Keratinocyte (primary cell): ENCODE measurements around the gene NETO2. TPM values are rescaled to one million over a fixed set of nuclear protein-coding genes. Genes with fewer than 3 reads are reported as not detected.

ENCODE experiments used
- DNase-seq: peaks from one replicate; pipeline ENCODE4 v3.0.0-alpha.2; 2011; ENCODE audit warnings: low read depth, missing footprints, low spot score
- FAIRE-seq: peaks from 2 replicates; lab custom pipeline; 2011; peaks lifted over from hg19 to GRCh38; lab: Jason Lieb, UNC
- H2AFZ ChIP-seq: 2 replicates; pipeline ENCODE4 v1.6.0; 2012; ENCODE audit warnings: low read length, control low read depth, inconsistent platforms; ENCODE audit not compliant: control insufficient read depth
- H3K27ac ChIP-seq: 2 replicates; pipeline ENCODE4 v1.5.1; 2011; ENCODE audit warnings: low read length; ENCODE audit not compliant: control insufficient read depth, insufficient read depth
- H3K27me3 ChIP-seq: 3 replicates; pipeline ENCODE4 v1.6.0; 2011; ENCODE audit warnings: low read length; ENCODE audit not compliant: control insufficient read depth, insufficient read depth; ENCODE audit errors: extremely low read depth
- H3K36me3 ChIP-seq, 2 experiments: 2 replicates in 1 of 2; 3 replicates in 1 of 2; pipeline ENCODE4 v1.5.1; 2011; ENCODE audit warnings: low read length in 2 of 2, mild to moderate bottlenecking in 1 of 2; ENCODE audit not compliant: control insufficient read depth in 2 of 2, insufficient read depth in 2 of 2; ENCODE audit errors: extremely low read depth in 1 of 2
- H3K4me1 ChIP-seq: 3 replicates; pipeline ENCODE4 v1.5.1; 2011; ENCODE audit warnings: low read length; ENCODE audit not compliant: control insufficient read depth, insufficient read depth; ENCODE audit errors: extremely low read depth
- H3K4me2 ChIP-seq: 3 replicates; pipeline ENCODE4 v1.6.0; 2011; ENCODE audit warnings: low read depth, low read length; ENCODE audit not compliant: control insufficient read depth, insufficient read depth; ENCODE audit errors: extremely low read depth
- H3K4me3 ChIP-seq, 3 experiments: fragments of 200-600 bp in 1 of 3; sonication (generic) in 1 of 3; 2 replicates in 2 of 3; 3 replicates in 1 of 3; pipeline ENCODE4 v1.5.1; 2011 to 2016; ENCODE audit warnings: low read length in 3 of 3, mild to moderate bottlenecking in 3 of 3, control low read depth in 2 of 3, inconsistent platforms in 1 of 3, low read depth in 1 of 3, mixed read lengths in 1 of 3, mixed run types in 1 of 3, moderate library complexity in 1 of 3; ENCODE audit not compliant: control insufficient read depth in 2 of 3, insufficient read depth in 2 of 3; ENCODE audit errors: extremely low read depth in 1 of 3
- H3K79me2 ChIP-seq: 2 replicates; pipeline ENCODE4 v1.6.0; 2012; ENCODE audit warnings: low read length; ENCODE audit not compliant: control insufficient read depth, insufficient read depth
- H3K9ac ChIP-seq: 3 replicates; pipeline ENCODE4 v1.6.0; 2011; ENCODE audit warnings: low read length; ENCODE audit not compliant: control insufficient read depth, insufficient read depth; ENCODE audit errors: extremely low read depth
- H3K9me1 ChIP-seq: 3 replicates; pipeline ENCODE4 v1.6.0; 2011; ENCODE audit warnings: low read length; ENCODE audit not compliant: control insufficient read depth, insufficient read depth; ENCODE audit errors: extremely low read depth
- H3K9me3 ChIP-seq: 2 replicates; pipeline ENCODE4 v1.5.1; 2012; ENCODE audit warnings: low read depth, low read length; ENCODE audit not compliant: control insufficient read depth
- H4K20me1 ChIP-seq: 3 replicates; pipeline ENCODE4 v1.6.0; 2011; ENCODE audit warnings: low read length; ENCODE audit not compliant: control insufficient read depth, insufficient read depth; ENCODE audit errors: extremely low read depth
- CTCF ChIP-seq, 3 experiments: IDR thresholded peaks in 1 of 3; conservative IDR thresholded peaks in 1 of 3; optimal IDR thresholded peaks in 1 of 3; 2 replicates in 2 of 3; 3 replicates in 1 of 3; pipeline versions ENCODE3 to v1.5.1; 2011; ENCODE audit warnings: low read length in 3 of 3, mild to moderate bottlenecking in 3 of 3, moderate library complexity in 2 of 3, control low read depth in 1 of 3, inconsistent platforms in 1 of 3; ENCODE audit not compliant: insufficient read depth in 2 of 3; ENCODE audit errors: extremely low read depth in 1 of 3
- EZH2 ChIP-seq: IDR thresholded peaks from one replicate; pipeline ENCODE4 v1.6.1; 2012; ENCODE audit warnings: inconsistent platforms, mild to moderate bottlenecking, low read length, moderate library complexity
- dilution Hi-C: fragments of 300-500 bp; cut with MboI; formaldehyde crosslinking; loops from one replicate; pipeline ENCODE4 v1.7.0; 2020; ENCODE audit warnings: low sequenced_read_pairs; ENCODE audit not compliant: extremely low pct_ligation_motif_present
- polyA plus RNA-seq, 5 experiments: library from polyadenylated mRNA; depleted of rRNA in 3 of 5; stranded (reverse) in 3 of 5; stranded (forward) in 1 of 5; unstranded in 1 of 5; fragments of >200 nt; gene quantifications; 1 replicate in 1 of 5; 2 replicates in 3 of 5; 3 replicates in 1 of 5; pipeline versions ENCODE4 v1.2.1 to v1.2.3, GENCODE V29; 2011 to 2012; ENCODE audit warnings: missing spikeins in 2 of 5, low read depth in 1 of 5, low replicate concordance in 1 of 5

The NETO2 gene
- polyA plus RNA-seq, 1 donor (not counting 4 experiments of a cell fraction or from before 2014, with no cell fraction given), result 74.4 TPM

- peak overlapping the region; percentile 22 for H3K4me2 ChIP-seq
- peak; percentile 20 for FAIRE-seq
- H3K36me3 ChIP-seq, result peaks cover 0 to 5% of the 10 kb centered on the region in 2 experiments
These were observed 7.5 kb downstream of the NETO2 start for GRCh38 chr16:47136099-47136842.

GRCh38 chr16:47134550-47134949 lies 9.2 kb downstream of the NETO2 start:
- H3K27me3 ChIP-seq, result no peaks in the 10 kb centered on the region
- TF ChIP-seq EZH2 (no peak), CTCF (optimal IDR thresholded peaks at IDR 0.05 in 1 of 3, IDR thresholded peaks at IDR 0.05 in 1 of 3, conservative IDR thresholded peaks at IDR 0.05 in 1 of 3; ENCODE audit: extremely low read depth in 1 of 3, insufficient read depth in 2 of 3, low read length in 3 of 3) (no peak)
- H3K9ac ChIP-seq, result no peak overlapping the region
- FAIRE-seq (no peak), DNase-seq (no peak)
- no peaks in the 10 kb centered on the region for H4K20me1 ChIP-seq
- no peak overlapping the region for H2AFZ ChIP-seq
- H3K9me1 ChIP-seq, result peaks cover 4% of the 10 kb centered on the region
- no peak overlapping the region for H3K4me3 ChIP-seq
- H3K79me2 ChIP-seq, result peaks cover 78% of the 10 kb centered on the region
- no peaks in the 10 kb centered on the region for H3K9me3 ChIP-seq
- dilution Hi-C loops, result no loop called here
- H3K27ac ChIP-seq, result no peak overlapping the region
- H3K4me2 ChIP-seq, result no peak overlapping the region
- peaks cover 42% of the 10 kb centered on the region for H3K4me1 ChIP-seq
- H3K36me3 ChIP-seq, result peaks cover 0 to 5% of the 10 kb centered on the region in 2 experiments

More at GRCh38 chr16:47136099-47136842, 7.5 kb downstream of the NETO2 start:
- H3K27me3 ChIP-seq, result no peaks in the 10 kb centered on the region
- H3K9me1 ChIP-seq, result peaks cover 4% of the 10 kb centered on the region
- peak overlapping the region; percentile 29 for H3K27ac ChIP-seq
- H3K79me2 ChIP-seq, result peaks cover 82% of the 10 kb centered on the region
- no peak for TF ChIP-seq EZH2
- no peak for TF ChIP-seq CTCF (optimal IDR thresholded peaks at IDR 0.05 in 1 of 3, IDR thresholded peaks at IDR 0.05 in 1 of 3, conservative IDR thresholded peaks at IDR 0.05 in 1 of 3; ENCODE audit: extremely low read depth in 1 of 3, insufficient read depth in 2 of 3, low read length in 3 of 3)
- H4K20me1 ChIP-seq, result no peaks in the 10 kb centered on the region
- H3K9me3 ChIP-seq, result no peaks in the 10 kb centered on the region
- no peak overlapping the region for H3K4me3 ChIP-seq
- dilution Hi-C loops, result no loop called here
- H3K9ac ChIP-seq, result no peak overlapping the region
- peaks cover 58% of the 10 kb centered on the region for H3K4me1 ChIP-seq
- no peak overlapping the region for H2AFZ ChIP-seq
- peak; percentile 55 for DNase-seq
